Mesothelial cell of epicardium (in vitro differentiated cells): ENCODE measurements around the gene CCL13. TPM values are rescaled to one million over a fixed set of nuclear protein-coding genes. Genes with fewer than 3 reads are reported as not detected.

Experiments used
- DNase-seq, 2 experiments: peaks; one replicate each; pipeline ENCODE4 v3.0.0; 2021; ENCODE audit warnings: low spot score in 2 of 2; ENCODE audit not compliant: unreplicated experiment in 2 of 2
- H3K27ac Mint-ChIP-seq: 2 replicates; pipeline ENCODE4 v1.8.0; 2021; ENCODE audit warnings: mixed read lengths
- H3K27me3 Mint-ChIP-seq: 2 replicates; pipeline ENCODE4 v1.8.0; 2021; ENCODE audit warnings: low read depth, mixed read lengths
- H3K36me3 Mint-ChIP-seq: 2 replicates; pipeline ENCODE4 v1.8.0; 2021; ENCODE audit warnings: mixed read lengths
- H3K4me1 Mint-ChIP-seq: 2 replicates; pipeline ENCODE4 v1.8.0; 2021; ENCODE audit warnings: mixed read lengths
- H3K4me3 Mint-ChIP-seq: 2 replicates; pipeline ENCODE4 v1.8.0; 2021; ENCODE audit warnings: mild to moderate bottlenecking, moderate library complexity, mixed read lengths
- H3K9me3 Mint-ChIP-seq: 2 replicates; pipeline ENCODE4 v1.8.0; 2021; ENCODE audit warnings: mixed read lengths
- CTCF ChIP-seq: fragments of 200-600 bp; sonication (generic); IDR thresholded peaks from one replicate; pipeline ENCODE4 v1.5.0; 2021; ENCODE audit warnings: antibody characterized with exemption; ENCODE audit not compliant: unreplicated experiment
- total RNA-seq: library from RNA; stranded (reverse); gene quantifications from 3 replicates; pipeline ENCODE4 v1.2.1, GENCODE V29; 2021

The CCL13 gene
- total RNA-seq, 1 donor from 2014 or later, result not detected

- Mint-ChIP-seq H3K36me3 (no peaks in the 10 kb centered on the region), H3K27ac (no peak overlapping the region), H3K27me3 (peaks cover 50% of the 10 kb centered on the region), H3K9me3 (no peaks in the 10 kb centered on the region), H3K4me3 (no peak overlapping the region), H3K4me1 (no peaks in the 10 kb centered on the region)
- no peak for TF ChIP-seq CTCF
- DNase-seq, result no peak
Measured at GRCh38 chr17:34400301-34400931, 44.1 kb downstream of the CCL13 start.

GRCh38 chr17:34401165-34401564 is 44.9 kb downstream of the CCL13 start:
- Mint-ChIP-seq H3K9me3 (no peaks in the 10 kb centered on the region), H3K4me1 (no peaks in the 10 kb centered on the region), H3K36me3 (no peaks in the 10 kb centered on the region), H3K27ac (no peak overlapping the region), H3K4me3 (no peak overlapping the region), H3K27me3 (peaks cover 47% of the 10 kb centered on the region)
- no peak for DNase-seq
- TF ChIP-seq CTCF, result no peak

GRCh38 chr17:34403006-34403405 is 46.7 kb downstream of the CCL13 start:
- Mint-ChIP-seq H3K9me3 (no peaks in the 10 kb centered on the region), H3K4me3 (no peak overlapping the region), H3K27me3 (peaks cover 40% of the 10 kb centered on the region), H3K4me1 (no peaks in the 10 kb centered on the region), H3K27ac (no peak overlapping the region), H3K36me3 (no peaks in the 10 kb centered on the region)
- no peak for TF ChIP-seq CTCF
- DNase-seq, result no peak

GRCh38 chr17:34406226-34406625 is 49.9 kb downstream of the CCL13 start:
- Mint-ChIP-seq H3K4me1 (no peaks in the 10 kb centered on the region), H3K36me3 (no peaks in the 10 kb centered on the region), H3K27ac (no peak overlapping the region), H3K4me3 (no peak overlapping the region), H3K27me3 (peaks cover 43% of the 10 kb centered on the region), H3K9me3 (no peaks in the 10 kb centered on the region)
- no peak for TF ChIP-seq CTCF
- no peak for DNase-seq

Other genes starting within 250 kb of the CCL13 start
- gene CCL2, start 101.2 kb upstream of the CCL13 start, total RNA-seq, result 53.5 to 62.4 TPM (median 57.1 TPM) in 3 replicates
- gene CCL7, start 86.3 kb upstream of the CCL13 start, total RNA-seq, result not detected in 3 replicates
- gene CCL11, start 70.7 kb upstream of the CCL13 start, total RNA-seq, result not detected in 3 replicates
- gene CCL8, start 37.0 kb upstream of the CCL13 start, total RNA-seq, result not detected in 3 replicates
- gene CCL1, start 6.8 kb downstream of the CCL13 start, total RNA-seq, result not detected in 3 replicates
- 0.62 to 0.86 TPM (median 0.80 TPM) in 3 replicates for gene TMEM132E, start 223.1 kb downstream of the CCL13 start, total RNA-seq